HEK293 (cell line): ENCODE results near the gene DNAH6.

ENCODE experiments used
- CTCF ChIA-PET: fragments of 350-600 bp; formaldehyde crosslinking; extraction: SDS; loops from one replicate; lab custom pipeline; 2021; ENCODE audit warnings: antibody characterized with exemption; lab: Yijun Ruan, JAX
- POLR2A ChIA-PET: fragments of 300-600 bp; formaldehyde crosslinking; extraction: SDS; loops from one replicate; lab custom pipeline; 2020; ENCODE audit warnings: antibody characterized with exemption, inconsistent platforms; lab: Yijun Ruan, JAX
- H3K27ac ChIP-seq: fragments of 200-500 bp; sonication (Bioruptor generic); 2 replicates; pipeline ENCODE4 v1.5.1; 2014; ENCODE audit warnings: low read depth, low read length, control low read depth, inconsistent platforms; ENCODE audit errors: extremely low read depth
- H3K36me3 ChIP-seq, 2 experiments: fragments of 200-500 bp in 1 of 2; sonication (Bioruptor generic) in 1 of 2; 1 replicate in 1 of 2; 2 replicates in 1 of 2; pipeline ENCODE4 v1.5.1; 2014 to 2017; ENCODE audit warnings: inconsistent platforms in 2 of 2, low read length in 2 of 2; ENCODE audit not compliant: control insufficient read depth in 2 of 2, insufficient read depth in 1 of 2
- H3K4me1 ChIP-seq: fragments of 200-500 bp; sonication (Bioruptor generic); 2 replicates; pipeline ENCODE4 v1.5.1; 2014; ENCODE audit warnings: mild to moderate bottlenecking, low read length, inconsistent platforms; ENCODE audit not compliant: control insufficient read depth, insufficient read depth
- H3K4me3 ChIP-seq: 2 replicates; pipeline ENCODE4 v1.5.1; 2011; ENCODE audit warnings: low read depth, mild to moderate bottlenecking, control low read depth, low read length, moderate library complexity
- H3K9me3 ChIP-seq: fragments of 200-500 bp; sonication (Bioruptor generic); 2 replicates; pipeline ENCODE4 v1.5.1; 2014; ENCODE audit warnings: low read depth, low read length, inconsistent platforms; ENCODE audit not compliant: control insufficient read depth, insufficient read depth
- GLI4 ChIP-seq: fragments of 450-650 bp; formaldehyde crosslinking; IDR thresholded peaks from 2 replicates; pipeline ENCODE4 v1.5.1; 2016; ENCODE audit warnings: missing biosample characterization, missing genetic modification characterization
- HOXA7 ChIP-seq: sonication (generic); formaldehyde crosslinking; IDR thresholded peaks from 2 replicates; pipeline ENCODE4 v1.8.1; 2022; ENCODE audit warnings: missing genetic modification reagents, borderline replicate concordance
- HOXC10 ChIP-seq: sonication (generic); formaldehyde crosslinking; IDR thresholded peaks from 2 replicates; pipeline ENCODE4 v1.8.1; 2023; ENCODE audit warnings: mild to moderate bottlenecking, missing genetic modification reagents
- KLF1 ChIP-seq: fragments of 450-650 bp; formaldehyde crosslinking; IDR thresholded peaks from 2 replicates; pipeline ENCODE4 v1.5.1; 2016; ENCODE audit warnings: missing biosample characterization, missing genetic modification characterization
- KLF9 ChIP-seq: fragments of 450-650 bp; formaldehyde crosslinking; IDR thresholded peaks from 2 replicates; pipeline ENCODE4 v1.5.1; 2016; ENCODE audit warnings: missing biosample characterization, missing genetic modification characterization, low read depth
- PRDM1 ChIP-seq: fragments of 450-650 bp; formaldehyde crosslinking; IDR thresholded peaks from 2 replicates; pipeline ENCODE4; 2016; ENCODE audit warnings: missing biosample characterization, missing genetic modification characterization
- SALL2 ChIP-seq: fragments of 450-650 bp; formaldehyde crosslinking; IDR thresholded peaks from 2 replicates; pipeline ENCODE4 v1.5.0; 2017; ENCODE audit warnings: missing biosample characterization, mild to moderate bottlenecking, missing genetic modification characterization, borderline replicate concordance
- TCF7L2 ChIP-seq: IDR thresholded peaks from 2 replicates; pipeline ENCODE4 v1.6.1; 2011; ENCODE audit warnings: low read depth, mild to moderate bottlenecking, inconsistent platforms, low read length, moderate library complexity, borderline replicate concordance
- ZBTB17 ChIP-seq: fragments of 450-650 bp; formaldehyde crosslinking; IDR thresholded peaks from 2 replicates; pipeline ENCODE4 v1.5.1; 2016; ENCODE audit warnings: missing biosample characterization, missing genetic modification characterization
- ZBTB21 ChIP-seq: fragments of 450-650 bp; formaldehyde crosslinking; IDR thresholded peaks from 2 replicates; pipeline ENCODE4 v1.5.1; 2017; ENCODE audit warnings: missing biosample characterization, missing genetic modification characterization
- ZBTB48 ChIP-seq: fragments of 450-650 bp; formaldehyde crosslinking; IDR thresholded peaks from 2 replicates; pipeline ENCODE4 v1.5.1; 2016; ENCODE audit warnings: missing biosample characterization, missing genetic modification characterization
- ZFP41 ChIP-seq: fragments of 450-650 bp; formaldehyde crosslinking; IDR thresholded peaks from 2 replicates; pipeline ENCODE4 v1.5.1; 2016; ENCODE audit warnings: missing biosample characterization, missing genetic modification characterization, borderline replicate concordance
- ZFP69B ChIP-seq: fragments of 450-650 bp; formaldehyde crosslinking; IDR thresholded peaks from 2 replicates; pipeline ENCODE4 v1.5.1; 2016; ENCODE audit warnings: missing biosample characterization, missing genetic modification characterization
- ZNF114 ChIP-seq: fragments of 450-650 bp; formaldehyde crosslinking; IDR thresholded peaks from 2 replicates; pipeline ENCODE4 v1.5.0; 2017; ENCODE audit warnings: missing biosample characterization, missing genetic modification characterization
- ZNF121 ChIP-seq: fragments of 450-650 bp; formaldehyde crosslinking; IDR thresholded peaks from 2 replicates; pipeline ENCODE4 v1.5.1; 2016; ENCODE audit warnings: missing biosample characterization, missing genetic modification characterization
- ZNF157 ChIP-seq: fragments of 450-650 bp; formaldehyde crosslinking; IDR thresholded peaks from 2 replicates; pipeline ENCODE4 v1.5.1; 2016; ENCODE audit warnings: missing biosample characterization, missing genetic modification characterization
- ZNF292 ChIP-seq: fragments of 450-650 bp; formaldehyde crosslinking; IDR thresholded peaks from 2 replicates; pipeline ENCODE4 v1.5.1; 2016; ENCODE audit warnings: low read depth, missing biosample characterization, missing genetic modification characterization, borderline replicate concordance
- ZNF311 ChIP-seq: fragments of 450-650 bp; formaldehyde crosslinking; IDR thresholded peaks from 2 replicates; pipeline ENCODE4 v1.5.1; 2017; ENCODE audit warnings: missing biosample characterization, missing genetic modification characterization, borderline replicate concordance
- ZNF404 ChIP-seq: fragments of 450-650 bp; formaldehyde crosslinking; IDR thresholded peaks from 2 replicates; pipeline ENCODE4 v1.5.1; 2017; ENCODE audit warnings: missing biosample characterization, missing genetic modification characterization
- ZNF48 ChIP-seq: fragments of 450-650 bp; formaldehyde crosslinking; IDR thresholded peaks from 2 replicates; pipeline ENCODE4 v1.5.1; 2016; ENCODE audit warnings: missing biosample characterization, missing genetic modification characterization
- ZNF626 ChIP-seq: fragments of 450-650 bp; sonication (Bioruptor Pico); formaldehyde crosslinking; IDR thresholded peaks from 2 replicates; pipeline ENCODE4 v1.5.1; 2018; ENCODE audit warnings: missing biosample characterization, missing genetic modification characterization, inconsistent platforms
- ZSCAN16 ChIP-seq: fragments of 450-650 bp; formaldehyde crosslinking; IDR thresholded peaks from 2 replicates; pipeline ENCODE4 v1.5.1; 2016; ENCODE audit warnings: missing biosample characterization, missing genetic modification characterization
- ZXDB ChIP-seq: fragments of 450-650 bp; formaldehyde crosslinking; IDR thresholded peaks from 2 replicates; pipeline ENCODE4 v1.5.1; 2016; ENCODE audit warnings: missing biosample characterization, missing genetic modification characterization
- TF ChIP-seq, protein P1 (sequence below): fragments of 450-650 bp; formaldehyde crosslinking; IDR thresholded peaks from 2 replicates; pipeline ENCODE4 v1.5.1; 2017; ENCODE audit warnings: missing biosample characterization, missing genetic modification characterization
- TF ChIP-seq, protein P2 (sequence below): fragments of 450-650 bp; formaldehyde crosslinking; IDR thresholded peaks from 2 replicates; pipeline ENCODE4 v1.5.1; 2016; ENCODE audit warnings: missing biosample characterization, missing genetic modification characterization
- TF ChIP-seq, protein P3 (sequence below): fragments of 450-650 bp; formaldehyde crosslinking; IDR thresholded peaks from 2 replicates; pipeline ENCODE4 v1.5.1; 2016; ENCODE audit warnings: missing biosample characterization, missing genetic modification characterization
- TF ChIP-seq, protein P4 (sequence below): IDR thresholded peaks from 2 replicates; pipeline ENCODE4 v1.6.1; 2011; ENCODE audit warnings: mild to moderate bottlenecking, low read depth, low read length, borderline replicate concordance
- TF ChIP-seq, protein P5 (sequence below): fragments of 450-650 bp; formaldehyde crosslinking; IDR thresholded peaks from 2 replicates; pipeline ENCODE4 v1.5.1; 2016; ENCODE audit warnings: missing biosample characterization, missing genetic modification characterization

Gene DNAH6

DNA sequence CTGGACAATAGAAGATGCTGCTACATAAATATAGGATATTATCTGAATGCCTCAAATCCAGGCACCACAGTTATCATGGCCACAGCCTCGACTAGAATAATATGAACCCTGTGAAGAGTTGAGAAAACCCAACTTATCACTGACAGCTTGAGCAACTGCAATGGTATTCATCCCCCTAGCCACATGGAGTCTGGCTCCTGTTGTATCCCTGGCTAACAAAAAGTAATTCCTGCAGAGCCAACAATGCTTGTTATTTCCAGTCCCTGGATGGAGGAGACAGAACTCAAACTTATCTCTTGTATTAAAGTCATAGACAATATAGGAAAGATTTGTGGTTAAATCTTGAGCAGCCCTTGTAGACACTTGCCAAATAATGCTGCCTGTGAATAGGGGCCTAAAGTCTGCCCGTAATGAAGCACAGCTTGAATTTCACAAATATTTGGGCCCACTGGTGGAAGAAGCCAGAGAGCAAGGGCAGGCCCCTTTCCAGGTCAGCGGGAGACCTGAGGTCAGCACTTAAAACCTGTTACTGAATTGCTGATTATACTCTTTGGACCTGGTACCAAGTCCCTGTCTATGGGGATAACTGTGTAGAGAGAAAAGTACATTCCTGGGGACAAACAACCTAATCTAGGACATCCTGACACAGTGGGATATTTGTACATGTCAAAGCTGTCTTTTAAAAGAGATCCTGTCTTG lies 28.9 kb upstream of the DNAH6 start (continued):
- TF ChIP-seq, protein P1, sequence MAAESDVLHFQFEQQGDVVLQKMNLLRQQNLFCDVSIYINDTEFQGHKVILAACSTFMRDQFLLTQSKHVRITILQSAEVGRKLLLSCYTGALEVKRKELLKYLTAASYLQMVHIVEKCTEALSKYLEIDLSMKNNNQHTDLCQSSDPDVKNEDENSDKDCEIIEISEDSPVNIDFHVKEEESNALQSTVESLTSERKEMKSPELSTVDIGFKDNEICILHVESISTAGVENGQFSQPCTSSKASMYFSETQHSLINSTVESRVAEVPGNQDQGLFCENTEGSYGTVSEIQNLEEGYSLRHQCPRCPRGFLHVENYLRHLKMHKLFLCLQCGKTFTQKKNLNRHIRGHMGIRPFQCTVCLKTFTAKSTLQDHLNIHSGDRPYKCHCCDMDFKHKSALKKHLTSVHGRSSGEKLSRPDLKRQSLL, result no peak
- TF ChIP-seq ZNF157 (tag by site-specific recombination) (no peak), ZNF292 (no peak), HOXC10 (CRISPR knock-in tag) (no peak), ZNF121 (tag by site-specific recombination) (no peak)

DNA sequence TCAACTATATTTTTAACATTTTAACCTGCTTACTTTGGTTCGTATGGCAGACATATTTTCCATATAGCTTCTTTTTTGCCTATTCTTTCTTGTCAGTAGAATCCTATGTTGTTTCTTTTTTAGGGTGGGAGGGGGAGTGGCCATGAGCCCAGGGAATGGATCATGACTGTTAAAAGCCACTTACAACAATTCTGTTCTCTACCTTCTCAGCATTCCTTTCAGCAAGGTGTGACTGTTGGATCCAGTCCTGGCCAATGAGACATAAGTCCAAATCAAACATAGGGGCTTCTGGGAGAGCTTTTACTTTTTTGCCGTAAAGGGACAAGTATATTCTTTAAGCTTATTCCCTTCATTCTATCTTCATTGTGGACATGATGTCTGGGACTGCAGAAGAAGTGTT lies 25.0 kb upstream of the DNAH6 start:
- TF ChIP-seq, protein P2, sequence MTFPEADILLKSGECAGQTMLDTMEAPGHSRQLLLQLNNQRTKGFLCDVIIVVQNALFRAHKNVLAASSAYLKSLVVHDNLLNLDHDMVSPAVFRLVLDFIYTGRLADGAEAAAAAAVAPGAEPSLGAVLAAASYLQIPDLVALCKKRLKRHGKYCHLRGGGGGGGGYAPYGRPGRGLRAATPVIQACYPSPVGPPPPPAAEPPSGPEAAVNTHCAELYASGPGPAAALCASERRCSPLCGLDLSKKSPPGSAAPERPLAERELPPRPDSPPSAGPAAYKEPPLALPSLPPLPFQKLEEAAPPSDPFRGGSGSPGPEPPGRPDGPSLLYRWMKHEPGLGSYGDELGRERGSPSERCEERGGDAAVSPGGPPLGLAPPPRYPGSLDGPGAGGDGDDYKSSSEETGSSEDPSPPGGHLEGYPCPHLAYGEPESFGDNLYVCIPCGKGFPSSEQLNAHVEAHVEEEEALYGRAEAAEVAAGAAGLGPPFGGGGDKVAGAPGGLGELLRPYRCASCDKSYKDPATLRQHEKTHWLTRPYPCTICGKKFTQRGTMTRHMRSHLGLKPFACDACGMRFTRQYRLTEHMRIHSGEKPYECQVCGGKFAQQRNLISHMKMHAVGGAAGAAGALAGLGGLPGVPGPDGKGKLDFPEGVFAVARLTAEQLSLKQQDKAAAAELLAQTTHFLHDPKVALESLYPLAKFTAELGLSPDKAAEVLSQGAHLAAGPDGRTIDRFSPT (tag by site-specific recombination), result no peak
- TF ChIP-seq PRDM1 (tag by site-specific recombination), result no peak
- TF ChIP-seq ZNF48 (tag by site-specific recombination), result no peak
- no peak for TF ChIP-seq KLF1 (tag by site-specific recombination)
- no peak for TF ChIP-seq HOXA7 (CRISPR knock-in tag)
- Histone ChIP-seq H3K4me1 (peaks cover 3% of the 10 kb centered on the region; the same call in 1 of the 2 replicates), H3K4me3 (no peak overlapping the region), H3K36me3 (no peaks in the 10 kb centered on the region), H3K9me3 (no peaks in the 10 kb centered on the region), H3K27ac (no peak overlapping the region)
- CTCF ChIA-PET, result interaction anchor here (0.6 to 1.7 kb wide), 5 partner anchors 9 to 564 kb away, joined by 3 to 7 read pairs (median 3); no protein-coding TSS in a partner anchor
- POLR2A ChIA-PET, result no interaction called here

DNA sequence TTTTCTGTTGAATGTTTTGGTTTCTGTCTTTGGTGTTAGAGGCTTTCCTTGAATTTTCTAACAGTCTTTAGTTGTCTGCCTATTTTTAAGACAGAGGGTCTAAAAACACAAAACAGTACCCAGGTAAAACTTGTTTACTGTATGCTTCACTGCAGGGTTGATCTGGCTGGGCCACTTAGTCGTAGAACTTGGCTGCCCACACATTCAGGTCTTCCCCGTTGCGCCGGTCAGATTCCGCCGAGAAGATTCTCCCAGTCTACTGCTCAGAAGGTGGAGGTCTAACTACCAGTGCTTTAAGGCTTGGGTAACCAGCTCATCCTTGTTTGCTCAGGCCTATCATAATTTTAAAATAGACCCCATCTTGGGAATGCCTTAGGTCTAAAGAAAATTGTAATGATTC lies 24.6 kb upstream of the DNAH6 start:
- Histone ChIP-seq H3K4me1 (no peaks in the 10 kb centered on the region), H3K9me3 (no peaks in the 10 kb centered on the region), H3K36me3 (no peaks in the 10 kb centered on the region), H3K4me3 (no peak overlapping the region), H3K27ac (no peak overlapping the region)
- CTCF ChIA-PET, result interaction anchor here (0.6 to 1.7 kb wide), 3 partner anchors 10 to 563 kb away, joined by 3 to 7 read pairs (median 3); no protein-coding TSS in a partner anchor
- POLR2A ChIA-PET, result no interaction called here
- TF ChIP-seq, protein P3, sequence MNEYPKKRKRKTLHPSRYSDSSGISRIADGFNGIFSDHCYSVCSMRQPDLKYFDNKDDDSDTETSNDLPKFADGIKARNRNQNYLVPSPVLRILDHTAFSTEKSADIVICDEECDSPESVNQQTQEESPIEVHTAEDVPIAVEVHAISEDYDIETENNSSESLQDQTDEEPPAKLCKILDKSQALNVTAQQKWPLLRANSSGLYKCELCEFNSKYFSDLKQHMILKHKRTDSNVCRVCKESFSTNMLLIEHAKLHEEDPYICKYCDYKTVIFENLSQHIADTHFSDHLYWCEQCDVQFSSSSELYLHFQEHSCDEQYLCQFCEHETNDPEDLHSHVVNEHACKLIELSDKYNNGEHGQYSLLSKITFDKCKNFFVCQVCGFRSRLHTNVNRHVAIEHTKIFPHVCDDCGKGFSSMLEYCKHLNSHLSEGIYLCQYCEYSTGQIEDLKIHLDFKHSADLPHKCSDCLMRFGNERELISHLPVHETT (tag by site-specific recombination), result no peak
- TF ChIP-seq ZFP69B (tag by site-specific recombination), result no peak
- TF ChIP-seq, protein P4, sequence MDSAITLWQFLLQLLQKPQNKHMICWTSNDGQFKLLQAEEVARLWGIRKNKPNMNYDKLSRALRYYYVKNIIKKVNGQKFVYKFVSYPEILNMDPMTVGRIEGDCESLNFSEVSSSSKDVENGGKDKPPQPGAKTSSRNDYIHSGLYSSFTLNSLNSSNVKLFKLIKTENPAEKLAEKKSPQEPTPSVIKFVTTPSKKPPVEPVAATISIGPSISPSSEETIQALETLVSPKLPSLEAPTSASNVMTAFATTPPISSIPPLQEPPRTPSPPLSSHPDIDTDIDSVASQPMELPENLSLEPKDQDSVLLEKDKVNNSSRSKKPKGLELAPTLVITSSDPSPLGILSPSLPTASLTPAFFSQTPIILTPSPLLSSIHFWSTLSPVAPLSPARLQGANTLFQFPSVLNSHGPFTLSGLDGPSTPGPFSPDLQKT, result no peak
- TF ChIP-seq ZNF626 (tag by site-specific recombination), result no peak
- TF ChIP-seq ZBTB17 (tag by site-specific recombination), result no peak
- no peak for TF ChIP-seq ZNF114
- TF ChIP-seq GLI4 (tag by site-specific recombination), result no peak
- TF ChIP-seq ZBTB48, result no peak
- TF ChIP-seq ZFP41 (tag by site-specific recombination), result no peak
- TF ChIP-seq, protein P5, sequence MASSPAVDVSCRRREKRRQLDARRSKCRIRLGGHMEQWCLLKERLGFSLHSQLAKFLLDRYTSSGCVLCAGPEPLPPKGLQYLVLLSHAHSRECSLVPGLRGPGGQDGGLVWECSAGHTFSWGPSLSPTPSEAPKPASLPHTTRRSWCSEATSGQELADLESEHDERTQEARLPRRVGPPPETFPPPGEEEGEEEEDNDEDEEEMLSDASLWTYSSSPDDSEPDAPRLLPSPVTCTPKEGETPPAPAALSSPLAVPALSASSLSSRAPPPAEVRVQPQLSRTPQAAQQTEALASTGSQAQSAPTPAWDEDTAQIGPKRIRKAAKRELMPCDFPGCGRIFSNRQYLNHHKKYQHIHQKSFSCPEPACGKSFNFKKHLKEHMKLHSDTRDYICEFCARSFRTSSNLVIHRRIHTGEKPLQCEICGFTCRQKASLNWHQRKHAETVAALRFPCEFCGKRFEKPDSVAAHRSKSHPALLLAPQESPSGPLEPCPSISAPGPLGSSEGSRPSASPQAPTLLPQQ (tag by site-specific recombination), result no peak
- TF ChIP-seq SALL2, result no peak
- no peak for TF ChIP-seq ZNF404 (tag by site-specific recombination)
- TF ChIP-seq ZXDB (tag by site-specific recombination), result no peak
- TF ChIP-seq KLF9, result no peak
- TF ChIP-seq TCF7L2, result no peak
- TF ChIP-seq ZSCAN16 (tag by site-specific recombination), result no peak
- no peak for TF ChIP-seq ZNF311
- no peak for TF ChIP-seq ZBTB21 (tag by site-specific recombination)
